ENCODE data around the gene PLVAP.

PLVAP gene

DNA sequence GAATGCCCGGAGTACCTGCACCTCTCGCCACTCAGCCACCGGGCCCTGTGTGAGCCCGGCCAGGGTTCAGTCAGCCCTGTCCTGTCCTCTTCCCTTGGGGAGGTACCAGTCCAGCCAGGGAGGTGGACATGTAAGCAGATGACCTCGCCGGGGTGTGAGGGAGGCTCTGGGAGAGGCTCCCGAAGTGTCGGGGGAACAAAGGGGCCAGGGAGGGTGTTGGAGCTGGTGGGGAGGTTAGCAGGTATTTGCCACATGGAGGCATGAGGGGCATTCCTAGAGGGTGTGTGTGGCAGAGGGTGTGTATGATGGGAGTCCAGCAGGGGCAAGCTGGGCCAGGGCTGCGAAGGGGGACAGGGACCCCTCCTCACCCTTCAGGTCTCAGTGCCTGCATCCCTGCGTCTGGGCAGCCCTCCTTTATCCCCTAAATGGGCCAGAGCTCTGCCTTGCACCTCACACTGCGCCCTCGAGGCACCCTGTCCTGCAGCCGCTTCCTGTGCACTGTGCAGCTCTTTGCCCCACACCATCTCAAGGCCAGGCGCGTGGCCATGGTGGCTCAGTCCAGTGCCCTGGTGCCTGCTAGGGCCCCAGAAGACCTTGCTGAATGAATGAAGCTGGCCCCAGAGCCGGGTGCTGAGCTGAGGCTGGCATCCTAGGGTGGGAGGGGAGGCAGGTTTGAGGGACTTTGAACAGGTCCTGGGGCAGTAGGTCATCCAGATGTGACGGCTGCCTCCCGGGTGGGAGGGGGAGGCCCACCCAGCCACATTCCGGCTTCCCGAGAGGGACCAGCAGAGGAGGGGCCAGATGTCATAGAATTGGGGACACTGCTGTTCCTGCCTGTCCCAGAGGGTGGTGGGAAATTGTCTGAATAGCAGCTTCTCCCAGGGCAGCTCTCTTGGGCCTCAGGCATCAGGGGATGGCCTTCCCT, 64.7 kb downstream of the PLVAP start:
- no peaks in the 10 kb centered on the region for H3K27me3 ChIP-seq (ENCODE audit: low read length)
- no peaks in the 10 kb centered on the region for H3F3A ChIP-seq (ENCODE audit: insufficient read depth)
- no peaks in the 10 kb centered on the region for H3K36me3 ChIP-seq (ENCODE audit: low read length)
- H3K4me2 ChIP-seq (ENCODE audit: low read depth, low read length, poor library complexity, severe bottlenecking): no peak overlapping the region
- H3K27ac ChIP-seq (ENCODE audit: low read depth, low read length): no peak overlapping the region
- no peak overlapping the region for H3K9ac ChIP-seq (ENCODE audit: low read length)
- no peaks in the 10 kb centered on the region for H3K9me3 ChIP-seq (ENCODE audit: insufficient read depth, low read length)
- TF ChIP-seq EZH2phosphoT487 (conservative IDR thresholded peaks at IDR 0.05; ENCODE audit: low read length): no peak
- TF ChIP-seq, protein P1, sequence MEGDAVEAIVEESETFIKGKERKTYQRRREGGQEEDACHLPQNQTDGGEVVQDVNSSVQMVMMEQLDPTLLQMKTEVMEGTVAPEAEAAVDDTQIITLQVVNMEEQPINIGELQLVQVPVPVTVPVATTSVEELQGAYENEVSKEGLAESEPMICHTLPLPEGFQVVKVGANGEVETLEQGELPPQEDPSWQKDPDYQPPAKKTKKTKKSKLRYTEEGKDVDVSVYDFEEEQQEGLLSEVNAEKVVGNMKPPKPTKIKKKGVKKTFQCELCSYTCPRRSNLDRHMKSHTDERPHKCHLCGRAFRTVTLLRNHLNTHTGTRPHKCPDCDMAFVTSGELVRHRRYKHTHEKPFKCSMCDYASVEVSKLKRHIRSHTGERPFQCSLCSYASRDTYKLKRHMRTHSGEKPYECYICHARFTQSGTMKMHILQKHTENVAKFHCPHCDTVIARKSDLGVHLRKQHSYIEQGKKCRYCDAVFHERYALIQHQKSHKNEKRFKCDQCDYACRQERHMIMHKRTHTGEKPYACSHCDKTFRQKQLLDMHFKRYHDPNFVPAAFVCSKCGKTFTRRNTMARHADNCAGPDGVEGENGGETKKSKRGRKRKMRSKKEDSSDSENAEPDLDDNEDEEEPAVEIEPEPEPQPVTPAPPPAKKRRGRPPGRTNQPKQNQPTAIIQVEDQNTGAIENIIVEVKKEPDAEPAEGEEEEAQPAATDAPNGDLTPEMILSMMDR (IDR thresholded peaks at IDR 0.05; ENCODE audit: insufficient read depth, low read length, poor library complexity, severe bottlenecking): no peak
- no peaks in the 10 kb centered on the region for H3K9me2 ChIP-seq (replicated peaks; ENCODE audit: insufficient read depth, low read length)
- H3K79me2 ChIP-seq (ENCODE audit: insufficient read depth, low read length): peaks cover 34% of the 10 kb centered on the region
- H4K20me1 ChIP-seq (ENCODE audit: low read depth, low read length): no peaks in the 10 kb centered on the region
- no peak overlapping the region for H2AFZ ChIP-seq (ENCODE audit: low read depth, low read length, severe bottlenecking)
- H3K4me3 ChIP-seq (ENCODE audit: insufficient read depth, low read length, poor library complexity, severe bottlenecking): no peak overlapping the region

DNA sequence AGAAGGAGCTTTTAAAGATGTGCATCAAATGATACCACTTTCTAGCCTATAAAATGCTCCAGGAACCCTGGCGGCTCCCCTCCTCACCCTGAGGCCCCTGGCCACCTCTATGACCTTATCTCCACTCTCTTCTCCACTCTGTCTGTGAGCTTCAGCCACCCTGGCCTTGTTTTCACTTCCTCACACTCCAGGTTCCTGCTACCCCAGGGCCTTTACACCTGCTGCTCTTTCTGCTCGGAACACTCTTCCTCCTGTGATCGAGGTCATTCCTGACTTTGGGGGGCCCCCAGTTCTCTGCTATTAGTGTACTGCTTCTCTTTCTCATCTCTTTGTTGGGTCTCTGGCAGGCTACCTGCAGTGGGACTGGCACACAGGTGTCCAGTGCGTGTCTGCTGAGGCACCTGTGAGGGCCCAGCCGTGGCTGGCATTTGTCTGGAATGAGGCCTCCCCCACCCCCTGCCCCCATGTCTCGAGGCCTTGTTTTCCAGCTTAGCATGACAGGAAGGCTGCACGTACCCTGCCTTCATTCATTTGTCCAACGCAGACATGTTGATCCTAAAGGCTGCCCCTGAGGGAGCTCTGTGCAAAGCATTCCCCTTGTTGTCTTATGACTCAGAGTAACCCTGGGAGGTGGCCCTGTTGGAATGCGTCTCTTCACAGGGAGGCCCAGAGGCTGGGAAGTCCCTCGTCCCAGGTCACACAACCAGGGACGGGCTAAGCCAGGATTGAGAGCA, 65.5 kb downstream of the PLVAP start:
- no peak overlapping the region for H2AFZ ChIP-seq (ENCODE audit: low read depth, low read length, severe bottlenecking)
- no peak for TF ChIP-seq EZH2phosphoT487 (conservative IDR thresholded peaks at IDR 0.05; ENCODE audit: low read length)
- TF ChIP-seq, protein P1 (IDR thresholded peaks at IDR 0.05; ENCODE audit: insufficient read depth, low read length, poor library complexity, severe bottlenecking): no peak
- H3K9ac ChIP-seq (ENCODE audit: low read length): no peak overlapping the region
- H3K4me2 ChIP-seq (ENCODE audit: low read depth, low read length, poor library complexity, severe bottlenecking): no peak overlapping the region
- H3K9me2 ChIP-seq (replicated peaks; ENCODE audit: insufficient read depth, low read length): no peaks in the 10 kb centered on the region
- no peaks in the 10 kb centered on the region for H3F3A ChIP-seq (ENCODE audit: insufficient read depth)
- H3K4me3 ChIP-seq (ENCODE audit: insufficient read depth, low read length, poor library complexity, severe bottlenecking): no peak overlapping the region
- no peak overlapping the region for H3K27ac ChIP-seq (ENCODE audit: low read depth, low read length)
- no peaks in the 10 kb centered on the region for H3K9me3 ChIP-seq (ENCODE audit: insufficient read depth, low read length)
- no peaks in the 10 kb centered on the region for H3K27me3 ChIP-seq (ENCODE audit: low read length)
- H4K20me1 ChIP-seq (ENCODE audit: low read depth, low read length): no peaks in the 10 kb centered on the region
- peaks cover 37% of the 10 kb centered on the region for H3K79me2 ChIP-seq (ENCODE audit: insufficient read depth, low read length)
- no peaks in the 10 kb centered on the region for H3K36me3 ChIP-seq (ENCODE audit: low read length)

DNA sequence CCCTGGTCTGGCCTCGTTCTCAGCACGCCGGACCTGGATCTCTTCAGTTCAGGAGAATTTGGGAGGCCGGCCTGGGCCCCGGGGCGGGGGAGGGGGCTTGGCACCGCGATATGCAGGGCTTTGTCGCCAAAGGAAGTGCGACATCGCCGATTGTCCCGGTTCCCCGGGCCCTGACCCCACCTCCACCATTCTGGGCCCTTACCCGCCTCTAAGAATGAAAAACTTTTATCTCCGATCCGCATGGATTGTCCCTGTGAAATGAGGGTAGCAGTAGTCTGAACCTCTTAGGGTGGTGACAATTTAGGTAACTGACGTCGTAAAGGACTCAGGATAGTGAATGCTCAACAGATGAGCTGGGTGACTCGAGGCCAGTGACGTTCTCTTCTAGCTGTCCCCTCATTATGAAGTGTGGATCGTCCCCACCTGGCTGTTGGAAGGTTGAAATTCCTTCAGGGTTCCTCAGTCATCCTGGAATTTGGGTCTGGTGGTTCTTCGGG, 67.1 kb downstream of the PLVAP start:
- H3K27ac ChIP-seq (ENCODE audit: low read depth, low read length): peak overlapping the region; percentile 48
- peak overlapping the region; percentile 86 for H3K4me2 ChIP-seq (ENCODE audit: low read depth, low read length, poor library complexity, severe bottlenecking)
- no peaks in the 10 kb centered on the region for H3K27me3 ChIP-seq (ENCODE audit: low read length)
- H3K9me2 ChIP-seq (replicated peaks; ENCODE audit: insufficient read depth, low read length): no peaks in the 10 kb centered on the region
- no peaks in the 10 kb centered on the region for H3K36me3 ChIP-seq (ENCODE audit: low read length)
- no peak for TF ChIP-seq EZH2phosphoT487 (conservative IDR thresholded peaks at IDR 0.05; ENCODE audit: low read length)
- TF ChIP-seq, protein P1 (IDR thresholded peaks at IDR 0.05; ENCODE audit: insufficient read depth, low read length, poor library complexity, severe bottlenecking): no peak
- H3K9ac ChIP-seq (ENCODE audit: low read length): peak overlapping the region; percentile 97
- peaks cover 42% of the 10 kb centered on the region for H3K79me2 ChIP-seq (ENCODE audit: insufficient read depth, low read length)
- H4K20me1 ChIP-seq (ENCODE audit: low read depth, low read length): no peaks in the 10 kb centered on the region
- peak overlapping the region; percentile 99 for H3K4me3 ChIP-seq (ENCODE audit: insufficient read depth, low read length, poor library complexity, severe bottlenecking)
- H3K9me3 ChIP-seq (ENCODE audit: insufficient read depth, low read length): no peaks in the 10 kb centered on the region
- peaks cover 2% of the 10 kb centered on the region; the same call in 1 of the 2 replicates for H3F3A ChIP-seq (ENCODE audit: insufficient read depth)
- H2AFZ ChIP-seq (ENCODE audit: low read depth, low read length, severe bottlenecking): no peak overlapping the region
